GM23338 (cell line): Measurements from ENCODE around the gene NSD1.

Source experiments
- CREB1 ChIP-seq: fragments of 250-450 bp; sonication (Bioruptor Pico); IDR thresholded peaks from 2 replicates; pipeline ENCODE4 v1.5.0; 2020; ENCODE audit warnings: low read depth, mild to moderate bottlenecking, moderate library complexity
- EZH2 ChIP-seq: fragments of 200-600 bp; sonication (generic); IDR thresholded peaks from one replicate; pipeline ENCODE4 v1.8.0; 2017; ENCODE audit warnings: antibody characterized with exemption, mild to moderate bottlenecking, low read depth; ENCODE audit not compliant: unreplicated experiment
- EZH2phosphoT487 ChIP-seq: fragments of 200-600 bp; sonication (generic); IDR thresholded peaks from one replicate; pipeline ENCODE4 v1.8.1; 2018; ENCODE audit warnings: antibody characterized with exemption; ENCODE audit not compliant: unreplicated experiment
- JUNB ChIP-seq: IDR thresholded peaks from one replicate; pipeline ENCODE4 v1.6.1; 2016; ENCODE audit warnings: antibody characterized with exemption; ENCODE audit not compliant: unreplicated experiment
- POLR2AphosphoS5 ChIP-seq: IDR thresholded peaks from 2 replicates; pipeline ENCODE4 v1.6.1; 2016; ENCODE audit warnings: antibody characterized with exemption, low read depth
- ZNF114 ChIP-seq: fragments of 250-450 bp; sonication (Bioruptor Pico); IDR thresholded peaks from 2 replicates; pipeline ENCODE4 v1.5.0; 2020; ENCODE audit warnings: mild to moderate bottlenecking, moderate library complexity
- ZNF331 ChIP-seq: fragments of 250-450 bp; sonication (Bioruptor Pico); IDR thresholded peaks from 2 replicates; pipeline ENCODE4 v1.5.0; 2020; ENCODE audit warnings: low read depth, mild to moderate bottlenecking, moderate library complexity
- TF ChIP-seq, protein P1 (sequence below), 2 experiments: fragments of 200-600 bp in 1 of 2; sonication (generic) in 1 of 2; conservative IDR thresholded peaks; 2 replicates each; pipeline versions ENCODE4 v1.5.1 to v1.6.1; 2016 to 2017; ENCODE audit warnings: antibody characterized with exemption in 2 of 2, low read depth in 2 of 2, mild to moderate bottlenecking in 2 of 2, moderate library complexity in 1 of 2
- TF ChIP-seq, protein P2 (sequence below): IDR thresholded peaks from one replicate; pipeline ENCODE4 v1.6.1; 2018; ENCODE audit warnings: antibody characterized with exemption; ENCODE audit not compliant: unreplicated experiment
- TF ChIP-seq, protein P3 (sequence below): fragments of 250-450 bp; sonication (Bioruptor Pico); IDR thresholded peaks from 2 replicates; pipeline ENCODE4 v1.5.0; 2020; ENCODE audit warnings: mild to moderate bottlenecking, moderate library complexity

DNA sequence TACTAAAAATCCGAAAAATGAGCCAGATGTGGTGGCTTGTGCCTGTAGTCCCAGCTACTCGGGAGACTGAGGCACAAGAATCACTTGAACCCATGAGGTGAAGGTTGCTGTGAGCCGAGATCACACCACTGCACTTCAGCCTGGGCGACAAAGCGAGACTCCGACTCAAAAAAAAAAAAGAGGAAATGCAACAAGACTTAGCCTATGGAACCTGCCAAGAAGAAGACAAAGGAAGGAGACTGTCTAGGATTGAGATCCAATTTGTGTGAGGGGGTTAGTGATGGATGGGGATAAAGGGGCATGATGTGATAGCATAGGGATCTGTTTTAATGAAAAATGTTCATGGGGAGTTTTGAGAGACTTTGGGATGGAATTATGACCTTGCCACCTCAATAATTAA is 97.1 kb downstream of the NSD1 start:
- TF ChIP-seq CREB1 (CRISPR knock-in tag) (no peak), EZH2phosphoT487 (no peak), EZH2 (no peak), ZNF114 (CRISPR knock-in tag) (no peak), POLR2AphosphoS5 (no peak), ZNF331 (CRISPR knock-in tag) (no peak), JUNB (no peak)
- TF ChIP-seq, protein P1, sequence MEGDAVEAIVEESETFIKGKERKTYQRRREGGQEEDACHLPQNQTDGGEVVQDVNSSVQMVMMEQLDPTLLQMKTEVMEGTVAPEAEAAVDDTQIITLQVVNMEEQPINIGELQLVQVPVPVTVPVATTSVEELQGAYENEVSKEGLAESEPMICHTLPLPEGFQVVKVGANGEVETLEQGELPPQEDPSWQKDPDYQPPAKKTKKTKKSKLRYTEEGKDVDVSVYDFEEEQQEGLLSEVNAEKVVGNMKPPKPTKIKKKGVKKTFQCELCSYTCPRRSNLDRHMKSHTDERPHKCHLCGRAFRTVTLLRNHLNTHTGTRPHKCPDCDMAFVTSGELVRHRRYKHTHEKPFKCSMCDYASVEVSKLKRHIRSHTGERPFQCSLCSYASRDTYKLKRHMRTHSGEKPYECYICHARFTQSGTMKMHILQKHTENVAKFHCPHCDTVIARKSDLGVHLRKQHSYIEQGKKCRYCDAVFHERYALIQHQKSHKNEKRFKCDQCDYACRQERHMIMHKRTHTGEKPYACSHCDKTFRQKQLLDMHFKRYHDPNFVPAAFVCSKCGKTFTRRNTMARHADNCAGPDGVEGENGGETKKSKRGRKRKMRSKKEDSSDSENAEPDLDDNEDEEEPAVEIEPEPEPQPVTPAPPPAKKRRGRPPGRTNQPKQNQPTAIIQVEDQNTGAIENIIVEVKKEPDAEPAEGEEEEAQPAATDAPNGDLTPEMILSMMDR (conservative IDR thresholded peaks at IDR 0.05; ENCODE audit: low read depth in 2 of 2), result no peak
- TF ChIP-seq, protein P2, sequence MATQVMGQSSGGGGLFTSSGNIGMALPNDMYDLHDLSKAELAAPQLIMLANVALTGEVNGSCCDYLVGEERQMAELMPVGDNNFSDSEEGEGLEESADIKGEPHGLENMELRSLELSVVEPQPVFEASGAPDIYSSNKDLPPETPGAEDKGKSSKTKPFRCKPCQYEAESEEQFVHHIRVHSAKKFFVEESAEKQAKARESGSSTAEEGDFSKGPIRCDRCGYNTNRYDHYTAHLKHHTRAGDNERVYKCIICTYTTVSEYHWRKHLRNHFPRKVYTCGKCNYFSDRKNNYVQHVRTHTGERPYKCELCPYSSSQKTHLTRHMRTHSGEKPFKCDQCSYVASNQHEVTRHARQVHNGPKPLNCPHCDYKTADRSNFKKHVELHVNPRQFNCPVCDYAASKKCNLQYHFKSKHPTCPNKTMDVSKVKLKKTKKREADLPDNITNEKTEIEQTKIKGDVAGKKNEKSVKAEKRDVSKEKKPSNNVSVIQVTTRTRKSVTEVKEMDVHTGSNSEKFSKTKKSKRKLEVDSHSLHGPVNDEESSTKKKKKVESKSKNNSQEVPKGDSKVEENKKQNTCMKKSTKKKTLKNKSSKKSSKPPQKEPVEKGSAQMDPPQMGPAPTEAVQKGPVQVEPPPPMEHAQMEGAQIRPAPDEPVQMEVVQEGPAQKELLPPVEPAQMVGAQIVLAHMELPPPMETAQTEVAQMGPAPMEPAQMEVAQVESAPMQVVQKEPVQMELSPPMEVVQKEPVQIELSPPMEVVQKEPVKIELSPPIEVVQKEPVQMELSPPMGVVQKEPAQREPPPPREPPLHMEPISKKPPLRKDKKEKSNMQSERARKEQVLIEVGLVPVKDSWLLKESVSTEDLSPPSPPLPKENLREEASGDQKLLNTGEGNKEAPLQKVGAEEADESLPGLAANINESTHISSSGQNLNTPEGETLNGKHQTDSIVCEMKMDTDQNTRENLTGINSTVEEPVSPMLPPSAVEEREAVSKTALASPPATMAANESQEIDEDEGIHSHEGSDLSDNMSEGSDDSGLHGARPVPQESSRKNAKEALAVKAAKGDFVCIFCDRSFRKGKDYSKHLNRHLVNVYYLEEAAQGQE, result no peak
- TF ChIP-seq, protein P3, sequence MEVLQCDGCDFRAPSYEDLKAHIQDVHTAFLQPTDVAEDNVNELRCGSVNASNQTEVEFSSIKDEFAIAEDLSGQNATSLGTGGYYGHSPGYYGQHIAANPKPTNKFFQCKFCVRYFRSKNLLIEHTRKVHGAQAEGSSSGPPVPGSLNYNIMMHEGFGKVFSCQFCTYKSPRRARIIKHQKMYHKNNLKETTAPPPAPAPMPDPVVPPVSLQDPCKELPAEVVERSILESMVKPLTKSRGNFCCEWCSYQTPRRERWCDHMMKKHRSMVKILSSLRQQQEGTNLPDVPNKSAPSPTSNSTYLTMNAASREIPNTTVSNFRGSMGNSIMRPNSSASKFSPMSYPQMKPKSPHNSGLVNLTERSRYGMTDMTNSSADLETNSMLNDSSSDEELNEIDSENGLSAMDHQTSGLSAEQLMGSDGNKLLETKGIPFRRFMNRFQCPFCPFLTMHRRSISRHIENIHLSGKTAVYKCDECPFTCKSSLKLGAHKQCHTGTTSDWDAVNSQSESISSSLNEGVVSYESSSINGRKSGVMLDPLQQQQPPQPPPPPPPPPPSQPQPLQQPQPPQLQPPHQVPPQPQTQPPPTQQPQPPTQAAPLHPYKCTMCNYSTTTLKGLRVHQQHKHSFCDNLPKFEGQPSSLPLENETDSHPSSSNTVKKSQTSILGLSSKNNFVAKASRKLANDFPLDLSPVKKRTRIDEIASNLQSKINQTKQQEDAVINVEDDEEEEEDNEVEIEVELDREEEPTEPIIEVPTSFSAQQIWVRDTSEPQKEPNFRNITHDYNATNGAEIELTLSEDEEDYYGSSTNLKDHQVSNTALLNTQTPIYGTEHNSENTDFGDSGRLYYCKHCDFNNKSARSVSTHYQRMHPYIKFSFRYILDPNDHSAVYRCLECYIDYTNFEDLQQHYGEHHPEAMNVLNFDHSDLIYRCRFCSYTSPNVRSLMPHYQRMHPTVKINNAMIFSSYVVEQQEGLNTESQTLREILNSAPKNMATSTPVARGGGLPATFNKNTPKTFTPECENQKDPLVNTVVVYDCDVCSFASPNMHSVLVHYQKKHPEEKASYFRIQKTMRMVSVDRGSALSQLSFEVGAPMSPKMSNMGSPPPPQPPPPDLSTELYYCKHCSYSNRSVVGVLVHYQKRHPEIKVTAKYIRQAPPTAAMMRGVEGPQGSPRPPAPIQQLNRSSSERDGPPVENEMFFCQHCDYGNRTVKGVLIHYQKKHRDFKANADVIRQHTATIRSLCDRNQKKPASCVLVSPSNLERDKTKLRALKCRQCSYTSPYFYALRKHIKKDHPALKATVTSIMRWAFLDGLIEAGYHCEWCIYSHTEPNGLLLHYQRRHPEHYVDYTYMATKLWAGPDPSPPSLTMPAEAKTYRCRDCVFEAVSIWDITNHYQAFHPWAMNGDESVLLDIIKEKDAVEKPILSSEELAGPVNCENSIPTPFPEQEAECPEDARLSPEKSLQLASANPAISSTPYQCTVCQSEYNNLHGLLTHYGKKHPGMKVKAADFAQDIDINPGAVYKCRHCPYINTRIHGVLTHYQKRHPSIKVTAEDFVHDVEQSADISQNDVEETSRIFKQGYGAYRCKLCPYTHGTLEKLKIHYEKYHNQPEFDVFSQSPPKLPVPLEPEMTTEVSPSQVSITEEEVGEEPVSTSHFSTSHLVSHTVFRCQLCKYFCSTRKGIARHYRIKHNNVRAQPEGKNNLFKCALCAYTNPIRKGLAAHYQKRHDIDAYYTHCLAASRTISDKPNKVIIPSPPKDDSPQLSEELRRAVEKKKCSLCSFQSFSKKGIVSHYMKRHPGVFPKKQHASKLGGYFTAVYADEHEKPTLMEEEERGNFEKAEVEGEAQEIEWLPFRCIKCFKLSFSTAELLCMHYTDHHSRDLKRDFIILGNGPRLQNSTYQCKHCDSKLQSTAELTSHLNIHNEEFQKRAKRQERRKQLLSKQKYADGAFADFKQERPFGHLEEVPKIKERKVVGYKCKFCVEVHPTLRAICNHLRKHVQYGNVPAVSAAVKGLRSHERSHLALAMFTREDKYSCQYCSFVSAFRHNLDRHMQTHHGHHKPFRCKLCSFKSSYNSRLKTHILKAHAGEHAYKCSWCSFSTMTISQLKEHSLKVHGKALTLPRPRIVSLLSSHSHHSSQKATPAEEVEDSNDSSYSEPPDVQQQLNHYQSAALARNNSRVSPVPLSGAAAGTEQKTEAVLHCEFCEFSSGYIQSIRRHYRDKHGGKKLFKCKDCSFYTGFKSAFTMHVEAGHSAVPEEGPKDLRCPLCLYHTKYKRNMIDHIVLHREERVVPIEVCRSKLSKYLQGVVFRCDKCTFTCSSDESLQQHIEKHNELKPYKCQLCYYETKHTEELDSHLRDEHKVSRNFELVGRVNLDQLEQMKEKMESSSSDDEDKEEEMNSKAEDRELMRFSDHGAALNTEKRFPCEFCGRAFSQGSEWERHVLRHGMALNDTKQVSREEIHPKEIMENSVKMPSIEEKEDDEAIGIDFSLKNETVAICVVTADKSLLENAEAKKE (CRISPR knock-in tag), result no peak
